Articular chondrocyte of knee joint (primary cell): ENCODE results near the gene HPD. TPM values are rescaled to one million over a fixed set of nuclear protein-coding genes. Genes with fewer than 3 reads are reported as not detected.

Source experiments
- small RNA-seq: library from RNA; depleted of rRNA; stranded (forward); fragments of <200 nt; gene quantifications from one replicate; pipeline ENCODE3, GENCODE V24; 2012
- total RNA-seq: library from RNA; depleted of rRNA; stranded (reverse); fragments of >200 nt; gene quantifications from 2 replicates; pipeline ENCODE4 v1.2.3, GENCODE V29; 2012

Gene HPD
- 3.2 and 3.9 TPM in 2 replicates for total RNA-seq

DNA sequence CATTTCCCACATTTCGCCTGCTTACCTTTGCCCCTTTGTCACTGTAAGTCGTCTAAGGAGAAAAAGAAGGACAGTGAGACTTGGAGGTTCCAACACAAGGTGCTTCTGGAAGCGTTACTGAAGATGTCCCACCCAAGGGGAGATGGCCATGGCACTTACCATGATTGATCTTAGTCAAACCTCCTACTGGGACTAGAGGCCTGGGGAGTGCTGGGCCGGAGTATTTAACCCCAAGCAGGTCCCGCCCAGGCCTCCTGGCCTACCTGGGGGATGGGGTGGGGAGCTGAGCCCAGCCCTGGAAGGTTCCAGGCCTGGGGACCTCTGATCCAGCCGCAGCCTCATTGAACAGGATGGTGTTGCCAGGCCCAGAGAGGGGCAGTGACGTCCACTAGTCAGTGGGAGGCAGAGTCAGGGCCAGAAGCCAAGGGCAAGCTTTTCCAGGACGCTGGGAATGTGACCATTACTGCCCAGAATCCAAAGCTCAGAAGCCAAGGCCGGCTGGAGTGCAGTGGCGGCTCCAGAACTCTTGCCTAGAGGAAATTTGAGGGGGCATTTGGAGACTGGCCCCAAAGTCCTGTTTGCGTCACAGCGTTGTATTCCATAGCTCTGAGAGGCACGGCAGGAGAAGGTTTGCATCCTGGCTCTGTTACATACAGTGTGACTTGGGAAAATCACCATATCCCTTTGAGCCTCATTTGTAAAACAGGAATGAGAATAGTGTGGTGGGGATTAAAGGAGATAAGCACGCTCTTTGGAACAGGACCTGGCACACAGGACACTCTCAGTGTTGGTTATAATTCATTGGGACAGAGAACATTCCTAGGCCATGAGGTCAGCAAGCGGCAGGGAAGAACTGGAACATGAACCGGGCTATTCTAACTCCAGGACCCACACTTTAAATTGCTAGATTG is at the start of gene HPD:
Gene HPD (minus strand): TSS at position 198 of the 911 bp plus-strand sequence. CDS start 36 bp downstream, at position 162.

GRCh38 chr12:121888478-121889273 is 30.0 kb upstream of the HPD start, which contains the start of gene PSMD9:
PSMD9 (plus strand) TSS chr12:121888790; CDS start chr12:121888857, 67 bp downstream.

GRCh38 chr12:121803861-121804416 is 54.7 kb downstream of the HPD start, which contains the start of gene SETD1B:
SETD1B (plus strand) TSS chr12:121804009; CDS start chr12:121804738, 729 bp downstream.

GRCh38 chr12:121793440-121793837 is 65.2 kb downstream of the HPD start, which contains the start of gene RHOF:
RHOF (minus strand) TSS chr12:121793688; CDS start chr12:121793633, 55 bp downstream.

Small RNA genes within 50 kb of the gene (small RNA-seq; reads per million reads assigned to genes)
- not detected for gene AC069503.3
- gene RF00017 = not detected
- not detected for gene RNU7-170P

Other genes starting within 250 kb of the HPD start
- gene ORAI1, start 232.3 kb downstream of the HPD start, total RNA-seq = 6.2 and 6.5 TPM in 2 replicates
- 1.0 and 1.3 TPM in 2 replicates for gene MORN3, start 189.2 kb downstream of the HPD start, total RNA-seq
- 7.7 and 7.8 TPM in 2 replicates for gene TMEM120B, start 146.1 kb downstream of the HPD start, total RNA-seq
- 18.6 and 19.3 TPM in 2 replicates for gene RHOF, start 65.2 kb downstream of the HPD start, total RNA-seq
- 5.4 and 5.9 TPM in 2 replicates for gene SETD1B, start 54.9 kb downstream of the HPD start, total RNA-seq
- 41.8 and 54.0 TPM in 2 replicates for gene PSMD9, start 29.9 kb upstream of the HPD start, total RNA-seq
- 4.2 and 4.8 TPM in 2 replicates for gene CFAP251, start 59.7 kb upstream of the HPD start, total RNA-seq
- gene BCL7A, start 163.0 kb upstream of the HPD start, total RNA-seq = 4.0 and 4.1 TPM in 2 replicates
- 10.5 and 11.8 TPM in 2 replicates for gene MLXIP, start 219.9 kb upstream of the HPD start, total RNA-seq